Right lobe of liver (tissue), 4 donors: ENCODE data around the gene SYCE3.

Experiments used
- CTCF ChIP-seq, 4 donors: fragments of 200-600 bp in 3 of 4; fragments of 450-650 bp in 1 of 4; IDR thresholded peaks; one replicate each; pipeline versions ENCODE4 v1.5.1 to v1.8.0; 2016 to 2022; ENCODE audit warnings: antibody characterized with exemption in 4 of 4, mild to moderate bottlenecking in 2 of 4
- POLR2A ChIP-seq: fragments of 450-650 bp; IDR thresholded peaks from one replicate; pipeline ENCODE4 v1.6.1; 2017; ENCODE audit warnings: antibody characterized with exemption, mild to moderate bottlenecking
- donor health status: DM: no; HTN: no; CAD: no.
- donor health status: DM: no; HTN: no; CAD: no.
- donor health status: DM: no; HTN: yes; CAD: no.

- TF ChIP-seq CTCF (IDR thresholded peaks at IDR 0.05) (no peak), POLR2A (no peak)
These were observed 44.9 kb upstream of the SYCE3 start for GRCh38 chr22:50607659-50608020.
